ENCODE results near the gene DPPA5. TPM values are rescaled to one million over a fixed set of nuclear protein-coding genes. Genes with fewer than 3 reads are reported as not detected.

The DPPA5 gene
- total RNA-seq, 1 donor from 2014 or later = not detected

GRCh38 chr6:73369157-73369556, 15.1 kb upstream of the DPPA5 start:
- no peak for TF ChIP-seq CTCF (IDR thresholded peaks at IDR 0.05)
- Mint-ChIP-seq H3K27ac (ENCODE audit: unreplicated experiment) (no peak overlapping the region), H3K4me1 (ENCODE audit: low read depth) (no peaks in the 10 kb centered on the region), H3K36me3 (ENCODE audit: low read depth) (no peaks in the 10 kb centered on the region), H3K9me3 (ENCODE audit: low read depth) (no peaks in the 10 kb centered on the region), H3K27me3 (ENCODE audit: low read depth) (no peaks in the 10 kb centered on the region), H3K4me3 (ENCODE audit: unreplicated experiment) (no peak overlapping the region)
- DNase-seq (ENCODE audit: low spot score) = no peak

GRCh38 chr6:73368675-73369074, 14.6 kb upstream of the DPPA5 start:
- H3K27me3 Mint-ChIP-seq (ENCODE audit: low read depth) = no peaks in the 10 kb centered on the region
- H3K4me1 Mint-ChIP-seq (ENCODE audit: low read depth) = no peaks in the 10 kb centered on the region
- no peak overlapping the region for H3K27ac Mint-ChIP-seq (ENCODE audit: unreplicated experiment)
- no peaks in the 10 kb centered on the region for H3K36me3 Mint-ChIP-seq (ENCODE audit: low read depth)
- no peak for DNase-seq (ENCODE audit: low spot score)
- no peak overlapping the region for H3K4me3 Mint-ChIP-seq (ENCODE audit: unreplicated experiment)
- no peak for TF ChIP-seq CTCF (IDR thresholded peaks at IDR 0.05)
- no peaks in the 10 kb centered on the region for H3K9me3 Mint-ChIP-seq (ENCODE audit: low read depth)

GRCh38 chr6:73367761-73368355, 13.8 kb upstream of the DPPA5 start:
- H3K36me3 Mint-ChIP-seq (ENCODE audit: low read depth) = no peaks in the 10 kb centered on the region
- no peaks in the 10 kb centered on the region for H3K4me1 Mint-ChIP-seq (ENCODE audit: low read depth)
- TF ChIP-seq CTCF (IDR thresholded peaks at IDR 0.05) = no peak
- no peak overlapping the region for H3K4me3 Mint-ChIP-seq (ENCODE audit: unreplicated experiment)
- no peaks in the 10 kb centered on the region for H3K9me3 Mint-ChIP-seq (ENCODE audit: low read depth)
- H3K27ac Mint-ChIP-seq (ENCODE audit: unreplicated experiment) = no peak overlapping the region
- H3K27me3 Mint-ChIP-seq (ENCODE audit: low read depth) = no peaks in the 10 kb centered on the region
- no peak for DNase-seq (ENCODE audit: low spot score)

- no peaks in the 10 kb centered on the region for H3K4me1 Mint-ChIP-seq (ENCODE audit: low read depth)
- H3K27me3 Mint-ChIP-seq (ENCODE audit: low read depth) = no peaks in the 10 kb centered on the region
- H3K4me3 Mint-ChIP-seq (ENCODE audit: unreplicated experiment) = no peak overlapping the region
- TF ChIP-seq CTCF (IDR thresholded peaks at IDR 0.05) = no peak
- DNase-seq (ENCODE audit: low spot score) = no peak
- H3K9me3 Mint-ChIP-seq (ENCODE audit: low read depth) = no peaks in the 10 kb centered on the region
- no peaks in the 10 kb centered on the region for H3K36me3 Mint-ChIP-seq (ENCODE audit: low read depth)
- H3K27ac Mint-ChIP-seq (ENCODE audit: unreplicated experiment) = no peak overlapping the region
These were observed 10.5 kb upstream of the DPPA5 start for GRCh38 chr6:73364549-73364948.

GRCh38 chr6:73364121-73364520, 10.0 kb upstream of the DPPA5 start:
- H3K4me1 Mint-ChIP-seq (ENCODE audit: low read depth) = no peaks in the 10 kb centered on the region
- H3K4me3 Mint-ChIP-seq (ENCODE audit: unreplicated experiment) = no peak overlapping the region
- H3K36me3 Mint-ChIP-seq (ENCODE audit: low read depth) = no peaks in the 10 kb centered on the region

More at GRCh38 chr6:73364121-73364520, 10.0 kb upstream of the DPPA5 start:
- no peaks in the 10 kb centered on the region for H3K27me3 Mint-ChIP-seq (ENCODE audit: low read depth)
- no peak for DNase-seq (ENCODE audit: low spot score)
- no peak for TF ChIP-seq CTCF (IDR thresholded peaks at IDR 0.05)
- no peak overlapping the region for H3K27ac Mint-ChIP-seq (ENCODE audit: unreplicated experiment)
- no peaks in the 10 kb centered on the region for H3K9me3 Mint-ChIP-seq (ENCODE audit: low read depth)
